Progenitor cell of endocrine pancreas (in vitro differentiated cells): ENCODE data around the gene NRXN3. TPM values are rescaled to one million over a fixed set of nuclear protein-coding genes. Genes with fewer than 3 reads are reported as not detected.

Experiments used
- DNase-seq: peaks from one replicate; pipeline ENCODE4 v3.0.0; 2021; ENCODE audit warnings: low spot score; ENCODE audit not compliant: unreplicated experiment
- H3K27ac Mint-ChIP-seq: 2 replicates; pipeline ENCODE4 v1.8.0; 2021; ENCODE audit warnings: mild to moderate bottlenecking, moderate library complexity, mixed read lengths
- H3K27me3 Mint-ChIP-seq: 2 replicates; pipeline ENCODE4 v1.8.0; 2021; ENCODE audit warnings: mixed read lengths
- H3K36me3 Mint-ChIP-seq: 2 replicates; pipeline ENCODE4 v1.8.0; 2022; ENCODE audit warnings: mixed read lengths; ENCODE audit not compliant: insufficient read depth
- H3K4me1 Mint-ChIP-seq: 2 replicates; pipeline ENCODE4 v1.8.0; 2021; ENCODE audit warnings: low read depth, mixed read lengths
- H3K4me3 Mint-ChIP-seq: 2 replicates; pipeline ENCODE4 v1.8.0; 2021; ENCODE audit warnings: low read depth, mild to moderate bottlenecking, moderate library complexity, mixed read lengths
- H3K9me3 Mint-ChIP-seq: 2 replicates; pipeline ENCODE4 v1.8.0; 2021; ENCODE audit warnings: low read depth, mixed read lengths
- CTCF ChIP-seq: fragments of 200-600 bp; sonication (generic); IDR thresholded peaks from one replicate; pipeline ENCODE4 v1.5.0; 2021; ENCODE audit warnings: antibody characterized with exemption, mild to moderate bottlenecking; ENCODE audit not compliant: unreplicated experiment
- total RNA-seq: library from RNA; stranded (reverse); gene quantifications from 2 replicates; pipeline ENCODE4 v1.2.1, GENCODE V29; 2021

The NRXN3 gene
- total RNA-seq, 1 donor from 2014 or later, result 22.1 TPM

- no peak overlapping the region for H3K27ac Mint-ChIP-seq
- H3K4me1 Mint-ChIP-seq, result no peaks in the 10 kb centered on the region
- no peak for TF ChIP-seq CTCF
- DNase-seq, result no peak
- no peaks in the 10 kb centered on the region for H3K36me3 Mint-ChIP-seq
- H3K9me3 Mint-ChIP-seq, result no peaks in the 10 kb centered on the region
- no peak overlapping the region for H3K4me3 Mint-ChIP-seq
- peaks cover 4% of the 10 kb centered on the region for H3K27me3 Mint-ChIP-seq
These were observed 165.4 kb downstream of the NRXN3 start for GRCh38 chr14:78335531-78335930.

GRCh38 chr14:78340250-78340649 is 170.1 kb downstream of the NRXN3 start:
- no peak for TF ChIP-seq CTCF
- no peak for DNase-seq
- no peaks in the 10 kb centered on the region for H3K9me3 Mint-ChIP-seq
- no peaks in the 10 kb centered on the region for H3K36me3 Mint-ChIP-seq
- H3K4me3 Mint-ChIP-seq, result no peak overlapping the region
- peaks cover 4% of the 10 kb centered on the region for H3K4me1 Mint-ChIP-seq
- no peak overlapping the region for H3K27ac Mint-ChIP-seq
- peaks cover 10% of the 10 kb centered on the region for H3K27me3 Mint-ChIP-seq

GRCh38 chr14:78341827-78342389 is 171.7 kb downstream of the NRXN3 start:
- no peak overlapping the region for H3K4me3 Mint-ChIP-seq
- peaks cover 4% of the 10 kb centered on the region for H3K4me1 Mint-ChIP-seq
- no peaks in the 10 kb centered on the region for H3K9me3 Mint-ChIP-seq
- no peak for DNase-seq
- no peak overlapping the region for H3K27ac Mint-ChIP-seq
- TF ChIP-seq CTCF, result no peak
- no peaks in the 10 kb centered on the region for H3K36me3 Mint-ChIP-seq
- peaks cover 10% of the 10 kb centered on the region for H3K27me3 Mint-ChIP-seq

- Mint-ChIP-seq H3K27me3 (peaks cover 13% of the 10 kb centered on the region), H3K9me3 (no peaks in the 10 kb centered on the region), H3K27ac (no peak overlapping the region), H3K4me1 (peaks cover 9% of the 10 kb centered on the region), H3K36me3 (no peaks in the 10 kb centered on the region), H3K4me3 (no peak overlapping the region)
- no peak for TF ChIP-seq CTCF
- no peak for DNase-seq
These were observed 172.7 kb downstream of the NRXN3 start for GRCh38 chr14:78342879-78343278.

- peaks cover 13% of the 10 kb centered on the region for H3K27me3 Mint-ChIP-seq
- no peak overlapping the region for H3K4me3 Mint-ChIP-seq
- no peak for TF ChIP-seq CTCF
- H3K9me3 Mint-ChIP-seq, result no peaks in the 10 kb centered on the region
- no peak for DNase-seq
- H3K27ac Mint-ChIP-seq, result no peak overlapping the region
- no peaks in the 10 kb centered on the region for H3K36me3 Mint-ChIP-seq
- peaks cover 9% of the 10 kb centered on the region for H3K4me1 Mint-ChIP-seq
These were observed 174.1 kb downstream of the NRXN3 start for GRCh38 chr14:78344290-78344689.
